ENCODE results near the gene PITPNM3.

PITPNM3 gene

DNA sequence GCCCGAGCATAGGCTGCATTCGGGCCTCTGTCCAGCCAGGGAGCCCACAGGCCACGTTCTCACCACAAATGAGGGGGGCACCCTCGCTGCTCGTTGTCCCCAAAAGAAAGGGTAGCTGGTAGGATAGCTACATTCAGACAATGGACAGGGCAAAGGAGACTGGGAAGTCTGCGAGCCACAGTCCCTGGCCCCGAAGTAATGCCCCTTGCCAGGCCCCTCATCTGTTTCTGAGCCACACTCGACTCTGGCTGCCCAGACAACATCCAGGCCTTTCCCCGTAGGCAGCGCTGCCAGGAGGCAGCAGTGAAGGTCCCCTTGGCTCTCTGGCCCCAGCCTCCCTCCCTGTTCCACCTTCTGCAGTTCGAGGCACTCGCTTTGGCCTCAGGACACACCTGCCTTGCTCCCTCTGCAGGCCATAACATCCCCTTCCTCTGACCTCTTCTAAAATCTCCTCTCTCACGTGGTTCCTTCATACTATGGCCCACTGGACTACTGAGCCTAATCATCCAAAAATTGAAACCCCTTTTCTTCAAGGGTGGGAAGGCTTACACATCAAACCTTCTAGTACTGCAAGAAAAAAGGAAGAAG is 133.6 kb downstream of the PITPNM3 start:
- TF ChIP-seq, protein P1, sequence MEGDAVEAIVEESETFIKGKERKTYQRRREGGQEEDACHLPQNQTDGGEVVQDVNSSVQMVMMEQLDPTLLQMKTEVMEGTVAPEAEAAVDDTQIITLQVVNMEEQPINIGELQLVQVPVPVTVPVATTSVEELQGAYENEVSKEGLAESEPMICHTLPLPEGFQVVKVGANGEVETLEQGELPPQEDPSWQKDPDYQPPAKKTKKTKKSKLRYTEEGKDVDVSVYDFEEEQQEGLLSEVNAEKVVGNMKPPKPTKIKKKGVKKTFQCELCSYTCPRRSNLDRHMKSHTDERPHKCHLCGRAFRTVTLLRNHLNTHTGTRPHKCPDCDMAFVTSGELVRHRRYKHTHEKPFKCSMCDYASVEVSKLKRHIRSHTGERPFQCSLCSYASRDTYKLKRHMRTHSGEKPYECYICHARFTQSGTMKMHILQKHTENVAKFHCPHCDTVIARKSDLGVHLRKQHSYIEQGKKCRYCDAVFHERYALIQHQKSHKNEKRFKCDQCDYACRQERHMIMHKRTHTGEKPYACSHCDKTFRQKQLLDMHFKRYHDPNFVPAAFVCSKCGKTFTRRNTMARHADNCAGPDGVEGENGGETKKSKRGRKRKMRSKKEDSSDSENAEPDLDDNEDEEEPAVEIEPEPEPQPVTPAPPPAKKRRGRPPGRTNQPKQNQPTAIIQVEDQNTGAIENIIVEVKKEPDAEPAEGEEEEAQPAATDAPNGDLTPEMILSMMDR (IDR thresholded peaks at IDR 0.05; ENCODE audit: low read depth, low read length) = peak; percentile 37
- no peaks in the 10 kb centered on the region for H3K27me3 ChIP-seq (ENCODE audit: insufficient read depth, low read depth, severe bottlenecking)
- peak overlapping the region; percentile 58 for H3K27ac ChIP-seq
- DNase-seq = peak; percentile 46
- peaks cover 38% of the 10 kb centered on the region for H3K36me3 ChIP-seq
- H3K4me3 ChIP-seq (ENCODE audit: low read depth, low read length) = no peak overlapping the region
- no peaks in the 10 kb centered on the region for H3K9me3 ChIP-seq (ENCODE audit: severe bottlenecking)

DNA sequence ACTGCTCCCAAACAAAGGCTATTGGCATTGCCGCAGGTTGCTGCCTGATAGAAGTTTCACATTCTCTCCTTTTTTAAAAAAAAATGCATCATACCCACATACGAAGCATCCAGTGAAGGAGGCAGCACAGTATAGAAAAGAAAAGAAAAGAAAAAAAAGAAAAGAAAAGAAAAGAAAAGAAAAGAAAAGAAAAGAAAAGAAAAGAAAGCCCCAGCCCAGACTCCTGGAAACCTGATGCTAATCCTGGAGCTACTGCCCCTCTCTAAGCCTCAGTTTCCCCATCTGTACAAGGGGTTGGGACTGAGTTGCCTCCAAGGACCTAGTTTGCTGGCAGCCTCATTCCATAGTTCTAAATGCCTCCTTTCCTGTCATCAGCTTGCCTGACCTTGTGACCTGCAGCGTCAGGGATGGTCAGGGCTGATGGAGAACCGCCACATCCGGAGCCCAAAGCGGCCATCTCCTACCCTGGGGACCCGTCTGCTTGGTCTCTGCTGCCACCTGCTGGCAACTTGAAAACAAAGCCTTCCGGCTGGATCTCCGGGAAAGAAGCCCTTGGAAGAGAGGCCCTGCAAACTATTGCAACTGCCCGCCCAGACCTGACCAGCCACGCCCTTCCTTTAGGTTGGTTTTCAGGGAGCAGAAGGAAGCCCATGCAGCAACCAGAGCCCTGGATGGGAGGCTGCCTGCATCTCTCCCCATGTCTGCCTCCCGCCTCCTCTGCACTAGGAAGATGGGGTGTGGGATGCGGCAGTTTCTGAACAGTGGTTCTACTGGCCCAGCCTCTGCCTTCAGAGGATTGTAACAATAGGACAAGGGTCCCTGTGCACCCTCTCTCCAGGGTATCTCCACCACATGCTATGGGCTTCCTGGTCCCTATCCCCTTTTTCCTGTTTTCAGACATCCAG is 134.4 kb downstream of the PITPNM3 start:
- peak; percentile 88 for DNase-seq
- peak overlapping the region; percentile 58 for H3K27ac ChIP-seq
- no peak overlapping the region for H3K4me3 ChIP-seq (ENCODE audit: low read depth, low read length)
- no peaks in the 10 kb centered on the region for H3K9me3 ChIP-seq (ENCODE audit: severe bottlenecking)
- TF ChIP-seq, protein P1 (IDR thresholded peaks at IDR 0.05; ENCODE audit: low read depth, low read length) = peak; percentile 89
- no peaks in the 10 kb centered on the region for H3K27me3 ChIP-seq (ENCODE audit: insufficient read depth, low read depth, severe bottlenecking)
- peaks cover 30% of the 10 kb centered on the region for H3K36me3 ChIP-seq

DNA sequence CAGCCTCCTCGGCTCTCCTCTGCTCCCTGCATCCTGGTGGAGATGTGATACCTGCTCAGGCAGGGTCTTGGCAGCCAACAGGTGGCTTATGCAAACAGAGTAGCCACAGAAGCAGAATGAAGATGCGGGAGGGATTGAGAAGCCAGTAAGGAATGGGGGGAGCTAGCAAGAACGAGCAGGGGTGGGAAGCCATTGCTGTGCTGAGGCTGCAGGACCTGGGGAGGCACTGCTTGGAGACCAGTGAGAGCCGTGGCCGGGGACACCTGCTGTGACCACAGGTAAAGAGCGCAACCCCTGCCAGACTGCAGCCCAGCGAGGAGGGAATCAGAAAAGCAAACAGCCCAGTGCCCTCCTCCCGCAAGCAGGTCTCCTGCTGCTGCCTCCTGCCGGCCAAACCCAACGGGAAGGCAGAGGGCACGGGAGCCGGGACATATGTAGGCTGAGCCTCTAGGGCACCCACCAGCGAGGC is 136.1 kb downstream of the PITPNM3 start:
- Histone ChIP-seq H3K27me3 (ENCODE audit: insufficient read depth, low read depth, severe bottlenecking) (no peaks in the 10 kb centered on the region), H3K36me3 (peaks cover 12% of the 10 kb centered on the region), H3K9me3 (ENCODE audit: severe bottlenecking) (no peaks in the 10 kb centered on the region), H3K4me3 (ENCODE audit: low read depth, low read length) (no peak overlapping the region), H3K27ac (no peak overlapping the region)
- DNase-seq = peak; percentile 57
- TF ChIP-seq, protein P1 (IDR thresholded peaks at IDR 0.05; ENCODE audit: low read depth, low read length) = peak; percentile 75

DNA sequence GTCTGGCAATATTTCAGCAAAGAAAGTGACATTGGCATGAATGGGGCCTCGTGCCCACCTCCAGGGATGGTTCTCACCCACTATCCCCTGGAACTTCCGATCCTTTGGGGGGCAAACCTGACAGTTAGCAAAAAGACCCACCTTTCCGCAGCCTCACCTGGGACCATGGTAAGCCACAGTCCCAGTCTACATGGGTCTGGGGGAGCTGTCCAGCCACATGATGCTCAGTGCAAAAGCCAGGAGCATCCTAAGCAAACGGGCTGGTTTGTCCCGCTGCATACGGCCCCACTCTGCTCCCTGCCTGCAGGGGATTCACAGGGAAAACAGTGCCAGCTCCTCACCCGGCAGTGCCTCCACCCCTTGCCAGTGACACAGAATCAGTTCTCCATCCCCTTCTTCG is 140.7 kb downstream of the PITPNM3 start:
- TF ChIP-seq, protein P1 (IDR thresholded peaks at IDR 0.05; ENCODE audit: low read depth, low read length) = no peak
- Histone ChIP-seq H3K9me3 (ENCODE audit: severe bottlenecking) (peaks cover 7% of the 10 kb centered on the region), H3K27ac (no peak overlapping the region), H3K27me3 (ENCODE audit: insufficient read depth, low read depth, severe bottlenecking) (no peaks in the 10 kb centered on the region), H3K36me3 (no peaks in the 10 kb centered on the region), H3K4me3 (ENCODE audit: low read depth, low read length) (no peak overlapping the region)
- DNase-seq = no peak

DNA sequence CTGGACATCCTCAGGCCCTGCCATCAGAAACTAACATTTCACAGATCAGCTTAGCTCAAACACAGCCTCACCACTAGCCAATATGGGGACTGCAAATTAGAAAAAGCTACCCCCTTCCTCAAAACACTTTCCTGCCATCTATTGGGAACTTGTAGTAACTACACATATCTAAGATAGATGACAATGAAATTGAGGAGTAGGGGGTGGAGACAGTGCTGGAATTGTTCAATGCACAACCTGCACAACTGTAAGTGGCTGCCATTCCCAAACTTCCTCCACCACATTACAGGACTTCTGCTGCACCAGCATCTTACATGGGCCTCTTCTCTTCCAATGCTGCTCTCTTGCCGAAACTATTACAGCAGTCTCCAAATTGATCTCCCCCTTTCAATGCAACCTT is 143.3 kb downstream of the PITPNM3 start:
- no peaks in the 10 kb centered on the region for H3K27me3 ChIP-seq (ENCODE audit: insufficient read depth, low read depth, severe bottlenecking)
- H3K27ac ChIP-seq = no peak overlapping the region
- no peaks in the 10 kb centered on the region for H3K36me3 ChIP-seq
- H3K4me3 ChIP-seq (ENCODE audit: low read depth, low read length) = no peak overlapping the region
- H3K9me3 ChIP-seq (ENCODE audit: severe bottlenecking) = peaks cover 7% of the 10 kb centered on the region
- DNase-seq = no peak
- TF ChIP-seq, protein P1 (IDR thresholded peaks at IDR 0.05; ENCODE audit: low read depth, low read length) = peak; percentile 21; the same call in 1 of the 2 replicates
